Rectal smooth muscle tissue (tissue), 1 donor: ENCODE data around the gene SLC35F3.
"Not testable (repeated sequence)": the region's sequence is repeated elsewhere in the genome, so short reads cannot be mapped to it uniquely, and the experiment has no call there.

ENCODE experiments used
- H3K27ac ChIP-seq: one replicate; pipeline ENCODE4 v1.7.0; 2013; ENCODE audit warnings: low read depth, low read length, inconsistent platforms
- H3K27me3 ChIP-seq: one replicate; pipeline ENCODE4 v1.7.0; 2013; ENCODE audit warnings: low read length; ENCODE audit not compliant: control insufficient read depth, insufficient read depth
- H3K36me3 ChIP-seq: one replicate; pipeline ENCODE4 v1.7.0; 2013; ENCODE audit warnings: low read length; ENCODE audit not compliant: control insufficient read depth, insufficient read depth
- H3K4me1 ChIP-seq: one replicate; pipeline ENCODE4 v1.7.0; 2013; ENCODE audit warnings: low read length; ENCODE audit not compliant: control insufficient read depth, insufficient read depth
- H3K4me3 ChIP-seq: one replicate; pipeline ENCODE4 v1.7.0; 2013; ENCODE audit warnings: low read length
- H3K9ac ChIP-seq: one replicate; pipeline ENCODE4 v1.7.0; 2013; ENCODE audit warnings: low read length

Gene SLC35F3

GRCh38 chr1:234143681-234144080, 239.2 kb downstream of the SLC35F3 start:
- H3K4me3 ChIP-seq: no peak overlapping the region
- H3K9ac ChIP-seq: no peak overlapping the region
- no peaks in the 10 kb centered on the region for H3K4me1 ChIP-seq
- no peak overlapping the region for H3K27ac ChIP-seq
- H3K27me3 ChIP-seq: no peaks in the 10 kb centered on the region
- no peaks in the 10 kb centered on the region for H3K36me3 ChIP-seq

GRCh38 chr1:234144901-234145300, 240.4 kb downstream of the SLC35F3 start:
- Histone ChIP-seq H3K27me3 (no peaks in the 10 kb centered on the region), H3K4me3 (no peak overlapping the region), H3K36me3 (no peaks in the 10 kb centered on the region), H3K4me1 (no peaks in the 10 kb centered on the region), H3K9ac (no peak overlapping the region), H3K27ac (no peak overlapping the region)

- Histone ChIP-seq H3K4me3 (no peak overlapping the region), H3K4me1 (no peaks in the 10 kb centered on the region), H3K27me3 (no peaks in the 10 kb centered on the region), H3K36me3 (no peaks in the 10 kb centered on the region), H3K9ac (no peak overlapping the region), H3K27ac (no peak overlapping the region)
These were observed 243.9 kb downstream of the SLC35F3 start for GRCh38 chr1:234148350-234148749.

- H3K27me3 ChIP-seq: no peaks in the 10 kb centered on the region
- H3K36me3 ChIP-seq: no peaks in the 10 kb centered on the region
- no peak overlapping the region for H3K27ac ChIP-seq
- H3K4me3 ChIP-seq: no peak overlapping the region
- no peak overlapping the region for H3K9ac ChIP-seq
- no peaks in the 10 kb centered on the region for H3K4me1 ChIP-seq
These were observed 244.3 kb downstream of the SLC35F3 start for GRCh38 chr1:234148816-234149215.

GRCh38 chr1:234149217-234149616, 244.7 kb downstream of the SLC35F3 start:
- Histone ChIP-seq H3K4me3 (no peak overlapping the region), H3K36me3 (no peaks in the 10 kb centered on the region), H3K9ac (no peak overlapping the region), H3K4me1 (no peaks in the 10 kb centered on the region), H3K27me3 (no peaks in the 10 kb centered on the region), H3K27ac (no peak overlapping the region)

- H3K27ac ChIP-seq: no peak overlapping the region
- no peaks in the 10 kb centered on the region for H3K27me3 ChIP-seq
- no peak overlapping the region for H3K4me3 ChIP-seq
- no peak overlapping the region for H3K9ac ChIP-seq
- H3K36me3 ChIP-seq: no peaks in the 10 kb centered on the region
- no peaks in the 10 kb centered on the region for H3K4me1 ChIP-seq
These were observed 246.4 kb downstream of the SLC35F3 start for GRCh38 chr1:234150892-234151291.

- H3K4me3 ChIP-seq, H3K27me3 ChIP-seq, H3K4me1 ChIP-seq, H3K9ac ChIP-seq, H3K27ac ChIP-seq, H3K36me3 ChIP-seq: not testable (repeated sequence)
These were observed 247.9 kb downstream of the SLC35F3 start for GRCh38 chr1:234152344-234152743.

GRCh38 chr1:234154320-234155251, 250.1 kb downstream of the SLC35F3 start:
- Histone ChIP-seq H3K4me1 (no peaks in the 10 kb centered on the region), H3K27me3 (no peaks in the 10 kb centered on the region), H3K9ac (no peak overlapping the region), H3K36me3 (no peaks in the 10 kb centered on the region), H3K4me3 (no peak overlapping the region), H3K27ac (no peak overlapping the region)

GRCh38 chr1:234162661-234163060, 258.2 kb downstream of the SLC35F3 start:
- Histone ChIP-seq H3K9ac (no peak overlapping the region), H3K27me3 (no peaks in the 10 kb centered on the region), H3K4me1 (no peaks in the 10 kb centered on the region), H3K36me3 (no peaks in the 10 kb centered on the region), H3K27ac (no peak overlapping the region), H3K4me3 (no peak overlapping the region)

GRCh38 chr1:234163267-234163919, 258.9 kb downstream of the SLC35F3 start:
- Histone ChIP-seq H3K27me3 (no peaks in the 10 kb centered on the region), H3K27ac (no peak overlapping the region), H3K4me3 (no peak overlapping the region)

GRCh38 chr1:234164098-234164709, 259.7 kb downstream of the SLC35F3 start:
- Histone ChIP-seq H3K4me1 (no peaks in the 10 kb centered on the region), H3K4me3 (no peak overlapping the region), H3K27me3 (no peaks in the 10 kb centered on the region), H3K36me3 (no peaks in the 10 kb centered on the region), H3K9ac (no peak overlapping the region), H3K27ac (no peak overlapping the region)

More at GRCh38 chr1:234163267-234163919, 258.9 kb downstream of the SLC35F3 start:
- Histone ChIP-seq H3K4me1 (no peaks in the 10 kb centered on the region), H3K9ac (no peak overlapping the region), H3K36me3 (no peaks in the 10 kb centered on the region)

GRCh38 chr1:234168061-234168724, 263.7 kb downstream of the SLC35F3 start:
- no peaks in the 10 kb centered on the region for H3K27me3 ChIP-seq
- H3K36me3 ChIP-seq: no peaks in the 10 kb centered on the region
- no peak overlapping the region for H3K4me3 ChIP-seq
- H3K4me1 ChIP-seq: no peaks in the 10 kb centered on the region
- H3K9ac ChIP-seq: no peak overlapping the region
- no peak overlapping the region for H3K27ac ChIP-seq
